Suprapubic skin (tissue), 4 donors: Measurements from ENCODE around the gene TTBK2. TPM values are rescaled to one million over a fixed set of nuclear protein-coding genes. Genes with fewer than 3 reads are reported as not detected.

Source experiments
- DNase-seq, 2 donors: peaks; one replicate each; pipeline ENCODE4 v3.0.0-alpha.2; 2019; ENCODE audit warnings: low spot score in 2 of 2
- H3K27ac ChIP-seq: fragments of 200-600 bp; sonication (generic); one replicate; pipeline ENCODE4 v1.5.1; 2019
- H3K27me3 ChIP-seq: fragments of 200-600 bp; sonication (generic); one replicate; pipeline ENCODE4 v1.5.1; 2019
- H3K36me3 ChIP-seq: fragments of 200-600 bp; sonication (generic); one replicate; pipeline ENCODE4 v1.5.1; 2019
- H3K4me1 ChIP-seq: fragments of 200-600 bp; sonication (generic); one replicate; pipeline ENCODE4 v1.5.1; 2019
- H3K4me3 ChIP-seq: fragments of 200-600 bp; sonication (generic); one replicate; pipeline ENCODE4 v1.5.1; 2019; ENCODE audit warnings: mild to moderate bottlenecking
- H3K9me3 ChIP-seq: fragments of 200-600 bp; sonication (generic); one replicate; pipeline ENCODE4 v1.5.1; 2019
- CTCF ChIP-seq, 2 donors: fragments of 200-600 bp in 1 of 2; fragments of 450-650 bp in 1 of 2; sonication (generic) in 1 of 2; IDR thresholded peaks; one replicate each; pipeline ENCODE4 v1.5.1; 2016 to 2019; ENCODE audit warnings: antibody characterized with exemption in 2 of 2, mild to moderate bottlenecking in 1 of 2, moderate library complexity in 1 of 2
- EP300 ChIP-seq: sonication (generic); formaldehyde crosslinking; IDR thresholded peaks from one replicate; pipeline ENCODE4 v1.6.1; 2017; ENCODE audit warnings: antibody characterized with exemption
- POLR2A ChIP-seq, 2 donors: fragments of 450-650 bp; IDR thresholded peaks; one replicate each; pipeline ENCODE4 v1.6.1; 2017; ENCODE audit warnings: antibody characterized with exemption in 2 of 2, mild to moderate bottlenecking in 2 of 2, moderate library complexity in 2 of 2
- POLR2AphosphoS5 ChIP-seq, 3 donors: sonication (generic); formaldehyde crosslinking; IDR thresholded peaks; one replicate each; pipeline ENCODE4 v1.6.1; 2017; ENCODE audit warnings: antibody characterized with exemption in 3 of 3
- WGBS: methylation state at CpG from one replicate; pipeline ENCODE4 v1.1.5; 2018; 5-methylcytosine and 5-hydroxymethylcytosine counted together
- total RNA-seq, 4 donors: library from RNA; depleted of rRNA; stranded (reverse); fragments of >200 nt; gene quantifications; one replicate each; pipeline ENCODE4 v1.1.0, GENCODE V29; 2016

TTBK2 gene
- total RNA-seq, 4 donors from 2014 or later = 10.5 to 20.6 (median 14.8) TPM

- H3K4me1 ChIP-seq = no peaks in the 10 kb centered on the region
- H3K9me3 ChIP-seq = peaks cover 3% of the 10 kb centered on the region
- H3K36me3 ChIP-seq = no peaks in the 10 kb centered on the region
- no peak for DNase-seq
- 93% methylated on average over 5 of the region's 5 CpGs for WGBS
- no peak overlapping the region for H3K27ac ChIP-seq
- no peak overlapping the region for H3K4me3 ChIP-seq
- H3K27me3 ChIP-seq = no peaks in the 10 kb centered on the region
- no peak for TF ChIP-seq POLR2AphosphoS5 (IDR thresholded peaks at IDR 0.05)
- TF ChIP-seq CTCF (IDR thresholded peaks at IDR 0.05) = no peak
- TF ChIP-seq POLR2A (IDR thresholded peaks at IDR 0.05) = no peak
- no peak for TF ChIP-seq EP300
Measured at GRCh38 chr15:42845581-42845980, 75.0 kb downstream of the TTBK2 start.

DNA sequence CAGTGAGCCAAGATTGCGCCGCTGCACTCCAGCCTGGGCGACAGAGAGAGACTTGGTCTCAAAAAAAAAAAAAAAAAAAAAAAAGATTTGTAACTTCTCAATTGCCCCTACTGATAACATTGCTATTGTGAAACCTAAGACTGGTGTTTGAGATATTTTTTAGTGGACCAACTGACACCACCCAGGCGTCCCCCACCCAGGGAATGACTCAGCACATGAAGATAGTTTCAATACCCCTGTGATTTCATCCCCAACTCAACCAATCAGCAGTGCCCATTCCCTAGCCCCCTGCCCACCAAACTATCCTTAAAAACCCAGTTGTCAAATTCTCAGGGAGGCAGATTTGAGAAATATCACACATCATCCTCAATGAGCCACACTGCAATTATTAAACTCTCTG is 76.9 kb downstream of the TTBK2 start:
- H3K4me3 ChIP-seq = no peak overlapping the region
- peaks cover 3% of the 10 kb centered on the region for H3K9me3 ChIP-seq
- no peak overlapping the region for H3K27ac ChIP-seq
- DNase-seq = no peak
- peaks cover 8% of the 10 kb centered on the region for H3K36me3 ChIP-seq
- H3K4me1 ChIP-seq = no peaks in the 10 kb centered on the region
- TF ChIP-seq POLR2AphosphoS5 (IDR thresholded peaks at IDR 0.05) (no peak), EP300 (no peak), CTCF (IDR thresholded peaks at IDR 0.05) (no peak), POLR2A (IDR thresholded peaks at IDR 0.05) (no peak)
- H3K27me3 ChIP-seq = no peaks in the 10 kb centered on the region
- 93% methylated on average over 4 of the region's 4 CpGs for WGBS

GRCh38 chr15:42836251-42836650 is 84.3 kb downstream of the TTBK2 start:
- H3K9me3 ChIP-seq = no peaks in the 10 kb centered on the region
- DNase-seq = no peak
- no peaks in the 10 kb centered on the region for H3K27me3 ChIP-seq
- H3K27ac ChIP-seq = no peak overlapping the region
- H3K4me3 ChIP-seq = no peak overlapping the region
- no peaks in the 10 kb centered on the region for H3K4me1 ChIP-seq
- H3K36me3 ChIP-seq = peaks cover 15% of the 10 kb centered on the region
- WGBS = 94% methylated on average over 1 of the region's 1 CpG
- TF ChIP-seq POLR2A (IDR thresholded peaks at IDR 0.05) (no peak), CTCF (IDR thresholded peaks at IDR 0.05) (no peak), EP300 (no peak), POLR2AphosphoS5 (IDR thresholded peaks at IDR 0.05) (no peak)

DNA sequence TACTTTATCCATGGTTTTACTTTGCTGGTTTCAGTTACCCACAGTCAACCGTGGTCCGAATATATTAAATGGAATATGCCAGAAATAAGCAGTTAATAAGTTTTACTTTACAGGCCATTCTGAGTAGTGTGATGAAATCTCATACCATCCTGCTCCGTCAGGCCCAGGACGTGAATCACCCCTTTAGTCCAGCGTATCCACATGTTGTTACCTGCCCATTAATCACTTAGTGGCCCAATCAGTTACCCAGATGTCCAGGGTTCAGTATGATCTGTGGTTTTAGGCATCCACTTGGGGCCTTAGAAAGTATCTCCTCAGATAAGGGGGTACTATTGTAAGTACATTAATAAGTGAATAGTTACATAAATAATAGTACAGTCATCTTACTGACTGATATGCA is 88.0 kb downstream of the TTBK2 start:
- no peak overlapping the region for H3K27ac ChIP-seq
- no peaks in the 10 kb centered on the region for H3K4me1 ChIP-seq
- H3K27me3 ChIP-seq = no peaks in the 10 kb centered on the region
- H3K9me3 ChIP-seq = no peaks in the 10 kb centered on the region
- H3K4me3 ChIP-seq = no peak overlapping the region
- peaks cover 11% of the 10 kb centered on the region for H3K36me3 ChIP-seq
- TF ChIP-seq CTCF (IDR thresholded peaks at IDR 0.05) = no peak
- no peak for TF ChIP-seq POLR2AphosphoS5 (IDR thresholded peaks at IDR 0.05)
- no peak for TF ChIP-seq EP300
- no peak for TF ChIP-seq POLR2A (IDR thresholded peaks at IDR 0.05)
- DNase-seq = no peak
- WGBS = 72% methylated on average over 5 of the region's 5 CpGs

- Histone ChIP-seq H3K36me3 (peaks cover 16% of the 10 kb centered on the region), H3K27ac (no peak overlapping the region)
- 75% methylated on average over 4 of the region's 4 CpGs for WGBS
Measured at GRCh38 chr15:42826251-42826890, 94.2 kb downstream of the TTBK2 start.

More at GRCh38 chr15:42826251-42826890, 94.2 kb downstream of the TTBK2 start:
- Histone ChIP-seq H3K4me1 (no peaks in the 10 kb centered on the region), H3K27me3 (no peaks in the 10 kb centered on the region), H3K9me3 (no peaks in the 10 kb centered on the region), H3K4me3 (no peak overlapping the region)
- no peak for DNase-seq
- no peak for TF ChIP-seq EP300
- no peak for TF ChIP-seq CTCF (IDR thresholded peaks at IDR 0.05)
- no peak for TF ChIP-seq POLR2A (IDR thresholded peaks at IDR 0.05)
